Activated effector memory CD4-positive, alpha-beta T cell treated with anti-CD3 and anti-CD28 coated beads, Interleukin-2, amount 50 U/mL, for 16 hours (primary cell): ENCODE measurements around the gene NKX2-2.

Source experiments
- DNase-seq: peaks from one replicate; pipeline ENCODE4 v3.0.0-alpha.2; 2020

NKX2-2 gene

DNA sequence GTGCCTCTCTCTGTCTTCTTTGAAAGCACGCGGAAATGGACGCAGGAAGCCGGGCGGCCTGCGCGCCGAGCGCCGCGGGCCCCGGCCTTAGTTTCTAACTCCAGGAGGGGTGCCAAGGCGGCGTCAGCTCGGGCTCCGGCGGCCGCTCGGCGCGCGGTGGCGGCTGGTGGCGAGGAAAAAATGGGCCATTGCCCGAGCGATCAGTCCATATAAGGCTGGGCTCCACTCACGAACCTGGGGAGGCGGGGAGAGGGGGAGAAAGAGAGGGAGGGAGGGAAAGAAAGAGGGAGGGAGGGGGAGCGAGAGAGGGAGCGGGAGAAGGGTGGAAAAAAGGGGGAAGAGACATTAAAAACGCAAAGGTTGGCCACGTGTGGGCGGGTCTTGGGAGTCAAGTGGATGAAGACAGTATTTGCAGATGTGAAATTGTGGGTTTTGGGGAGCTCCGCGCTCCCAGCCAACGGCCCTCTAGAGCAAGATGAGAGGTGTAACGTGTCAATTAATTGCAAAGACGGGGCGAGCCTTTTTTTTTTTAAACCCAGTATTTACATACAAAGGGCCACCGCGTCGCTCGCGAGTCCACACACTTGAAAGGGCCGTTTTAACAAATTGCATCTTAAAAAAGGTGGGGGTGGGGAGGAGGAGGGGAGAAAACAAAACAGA is at the start of gene NKX2-2:
NKX2-2 (minus strand) TSS at position 184 of the 660 bp plus-strand sequence. CDS start 395 bp downstream, outside the sequence.
- DNase-seq: no peak

DNA sequence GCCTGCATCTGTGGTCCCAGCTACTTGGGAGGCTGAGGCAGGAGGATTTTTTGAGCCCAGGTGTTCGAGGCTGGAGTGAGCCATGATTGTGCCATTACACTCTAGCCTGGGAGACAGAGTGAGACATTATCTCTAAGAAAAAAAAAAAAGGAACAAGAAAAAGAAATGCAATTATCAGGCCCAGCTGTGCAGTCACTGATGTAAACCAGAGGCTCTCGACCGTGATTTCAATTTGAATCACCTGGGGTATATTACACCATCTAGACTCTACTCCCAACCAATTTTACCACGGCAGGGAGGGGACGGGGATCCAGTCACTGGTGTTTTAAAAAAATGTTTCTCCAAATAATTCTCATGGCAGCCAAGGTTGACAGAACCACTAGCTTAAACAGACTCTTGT is 48.8 kb upstream of the NKX2-2 start:
- no peak for DNase-seq

DNA sequence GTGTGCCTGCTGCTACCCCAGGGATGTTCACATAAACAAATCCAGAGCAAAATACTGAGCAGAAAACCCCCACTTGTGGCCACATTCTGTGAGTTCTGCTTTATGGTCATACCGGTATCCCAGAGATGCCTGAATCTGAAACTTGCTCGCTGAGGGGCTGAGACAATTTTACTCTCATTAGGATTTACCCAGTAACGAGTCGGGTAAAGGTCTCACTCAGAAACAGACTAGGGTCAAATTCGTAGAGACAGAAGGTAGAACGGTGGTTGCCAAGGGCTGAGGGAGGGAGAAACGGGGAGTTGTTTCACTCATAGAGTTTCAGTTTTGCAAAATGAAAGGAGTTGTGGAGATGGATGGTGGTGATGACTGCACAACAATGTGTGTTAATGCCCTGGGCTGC is 45.4 kb upstream of the NKX2-2 start:
- DNase-seq: peak; percentile 68

DNA sequence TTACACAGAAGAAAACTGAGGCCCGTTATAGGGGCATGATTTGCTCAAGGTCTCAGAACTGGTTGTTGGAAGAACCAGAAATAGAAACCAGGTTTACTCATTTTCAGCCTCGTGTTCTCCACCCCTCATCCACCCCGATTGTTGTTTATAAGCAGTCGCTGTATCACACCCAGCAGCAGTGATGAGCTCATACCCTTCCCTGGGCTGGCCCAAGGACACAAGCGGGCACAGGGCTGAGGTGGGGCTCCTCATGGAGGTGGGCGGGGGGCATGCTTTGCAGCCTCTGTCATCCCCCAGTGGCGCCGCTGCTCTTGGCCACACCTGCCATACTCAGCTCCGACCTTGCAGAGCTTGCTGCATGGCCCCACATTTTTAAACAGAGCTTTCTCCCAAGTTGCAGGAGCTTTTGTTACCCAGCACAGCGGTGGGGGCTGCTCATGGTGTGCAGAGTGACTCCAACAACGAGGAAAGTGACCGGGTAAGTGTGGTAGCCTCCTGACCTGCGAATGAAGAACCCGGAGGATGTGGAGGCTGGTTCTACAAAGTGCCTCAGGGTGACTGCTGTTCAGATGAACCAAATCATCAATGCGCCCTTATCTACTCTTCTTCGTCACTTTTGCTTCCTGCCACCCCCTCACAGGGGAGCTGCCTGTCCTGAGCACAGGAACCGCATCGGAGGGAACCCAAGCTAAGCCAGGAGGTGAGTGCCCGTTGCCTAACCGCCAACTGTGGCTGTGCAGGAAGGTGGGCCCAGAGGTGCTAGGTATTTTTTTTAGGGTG is 43.6 kb upstream of the NKX2-2 start:
- DNase-seq: peak; percentile 81

DNA sequence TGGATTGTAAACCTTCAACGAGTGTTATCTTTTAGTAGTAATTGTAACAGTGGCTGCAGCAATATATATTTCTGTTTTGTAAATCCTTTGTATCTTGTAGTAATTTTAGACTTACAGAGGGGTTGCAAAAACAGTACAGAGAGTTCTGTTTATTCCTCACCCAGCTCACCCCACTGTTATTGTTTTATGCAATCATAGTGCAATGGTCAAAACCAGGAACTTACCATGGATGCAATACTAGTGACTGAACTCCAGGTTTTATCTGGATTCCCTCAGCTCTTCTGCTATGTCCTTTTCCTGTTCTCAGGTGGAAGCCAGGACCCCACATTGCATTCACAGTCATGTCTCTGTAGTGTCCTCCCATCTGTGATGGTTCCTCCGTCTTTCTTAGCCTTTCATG is 42.5 kb upstream of the NKX2-2 start:
- no peak for DNase-seq

DNA sequence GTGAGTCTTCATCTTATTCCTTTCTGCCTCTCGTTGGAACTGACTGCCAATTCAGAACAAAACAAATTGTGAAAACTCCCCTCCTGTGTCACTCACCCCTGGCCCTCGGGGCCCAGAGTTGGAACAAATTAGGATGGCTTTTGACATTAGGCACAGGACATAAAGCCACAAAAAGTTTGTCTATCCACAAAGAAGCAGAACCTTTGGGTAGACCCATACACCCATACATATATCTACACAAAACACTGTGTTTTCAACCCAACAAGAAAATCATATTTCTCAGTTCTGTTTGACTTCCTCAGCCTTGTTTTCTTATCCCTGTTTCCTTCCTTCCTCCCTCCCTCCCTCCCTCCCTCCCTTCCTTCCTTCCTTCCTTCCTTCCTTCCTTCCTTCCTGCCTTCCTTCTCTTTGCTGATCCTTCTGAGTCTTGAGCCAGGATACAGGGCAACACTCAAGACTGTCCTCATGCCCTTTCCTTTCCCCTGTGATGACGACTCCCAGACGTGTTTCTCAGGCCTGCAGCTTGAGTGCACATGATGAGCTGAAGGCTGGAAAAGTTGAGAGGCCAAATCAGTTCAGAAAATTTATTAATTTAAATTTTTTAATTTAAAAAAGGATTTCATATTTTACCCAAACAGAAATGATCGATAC is 41.7 kb upstream of the NKX2-2 start:
- DNase-seq: no peak

DNA sequence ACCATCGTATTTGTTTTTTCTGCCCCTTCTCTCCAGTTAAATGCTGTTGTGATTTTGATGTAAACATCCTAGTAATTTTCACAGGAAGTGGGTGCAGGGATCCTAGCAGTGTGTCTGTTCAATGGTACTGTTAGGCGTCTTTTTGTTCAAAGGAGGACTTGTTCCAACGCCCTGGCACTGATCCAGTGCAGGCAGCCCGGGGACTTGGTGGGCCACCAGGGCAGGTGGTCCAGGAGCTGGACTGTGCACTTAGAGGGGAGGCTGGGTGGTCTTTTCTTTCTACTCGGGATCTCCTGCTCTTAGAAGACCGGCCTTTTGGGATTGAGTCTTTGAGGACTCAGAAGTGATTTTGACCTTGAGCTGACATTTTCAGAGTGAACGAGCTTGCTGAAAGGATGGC is 41.1 kb upstream of the NKX2-2 start:
- no peak for DNase-seq

DNA sequence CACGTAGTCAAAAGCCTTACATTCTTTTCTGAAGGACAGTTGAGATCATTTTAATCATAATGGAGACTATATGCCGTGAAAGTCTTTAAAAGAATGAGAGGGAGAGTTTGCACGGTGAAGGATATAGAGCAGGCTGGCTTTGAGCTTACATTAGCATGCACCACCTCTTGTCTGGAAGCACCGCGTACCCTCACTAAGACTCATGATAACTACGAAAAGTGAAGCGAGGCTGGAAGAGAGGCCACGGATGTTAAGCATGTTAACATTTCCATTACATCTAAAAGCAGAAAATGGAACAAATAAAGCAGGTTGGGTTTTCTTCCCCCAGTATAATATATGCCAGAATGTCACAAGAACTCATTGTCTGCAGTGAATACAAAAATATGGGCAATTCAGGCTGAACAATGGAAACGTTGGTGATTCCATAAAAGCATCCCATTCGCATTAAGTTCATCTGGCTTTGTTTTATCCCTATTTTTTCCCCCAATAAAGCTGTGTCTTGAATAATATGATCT is 40.6 kb upstream of the NKX2-2 start:
- no peak for DNase-seq

DNA sequence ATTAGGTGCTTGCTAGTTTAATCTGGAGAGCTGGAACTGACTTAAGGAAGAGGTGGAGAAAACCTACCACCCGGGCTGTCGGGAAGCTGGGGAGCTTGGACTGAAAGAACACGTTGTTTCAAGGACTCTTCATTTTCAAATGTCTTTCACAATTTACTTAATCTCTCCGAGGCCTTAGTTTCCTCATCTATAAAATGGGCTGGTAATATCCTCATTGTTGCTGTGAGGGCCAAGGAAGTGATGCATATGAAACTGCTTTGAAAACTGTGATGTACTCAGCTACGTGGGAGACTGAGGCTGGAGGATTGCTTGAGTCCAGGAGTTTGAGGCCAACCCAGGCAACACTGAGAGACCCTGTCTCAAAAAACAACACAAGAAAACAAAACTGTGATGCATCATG is 36.7 kb upstream of the NKX2-2 start:
- no peak for DNase-seq

DNA sequence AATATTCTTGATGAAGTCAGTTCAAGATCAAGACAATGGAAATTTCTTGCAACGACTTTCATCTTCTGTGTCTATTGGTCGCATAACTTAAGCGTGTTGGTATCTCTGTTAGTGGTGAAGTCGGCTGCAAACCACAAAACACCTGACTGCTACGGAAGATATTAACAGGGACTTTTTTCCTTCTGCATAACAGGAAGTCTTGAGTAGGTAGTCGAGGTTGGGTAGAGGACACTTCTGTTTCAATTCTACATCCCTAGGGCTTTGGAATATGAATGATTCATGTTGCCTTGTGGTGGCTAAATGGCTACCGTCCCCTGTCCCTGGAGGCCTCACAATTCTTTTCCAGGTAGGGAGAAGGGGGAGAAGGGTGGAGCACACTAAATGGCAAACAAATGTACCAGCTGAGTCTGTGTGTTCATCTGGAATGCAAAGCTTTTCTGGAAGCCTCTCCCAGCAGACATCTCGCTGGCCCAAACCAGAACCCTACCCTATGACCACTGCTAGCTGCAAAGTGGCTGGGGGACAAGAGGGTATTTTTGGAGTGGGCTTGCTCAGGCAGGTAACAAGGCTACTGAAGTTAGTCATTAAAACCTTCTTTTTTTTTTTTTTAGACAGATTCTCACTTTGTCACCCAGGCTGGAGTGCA is 34.6 kb upstream of the NKX2-2 start:
- DNase-seq: peak; percentile 77

DNA sequence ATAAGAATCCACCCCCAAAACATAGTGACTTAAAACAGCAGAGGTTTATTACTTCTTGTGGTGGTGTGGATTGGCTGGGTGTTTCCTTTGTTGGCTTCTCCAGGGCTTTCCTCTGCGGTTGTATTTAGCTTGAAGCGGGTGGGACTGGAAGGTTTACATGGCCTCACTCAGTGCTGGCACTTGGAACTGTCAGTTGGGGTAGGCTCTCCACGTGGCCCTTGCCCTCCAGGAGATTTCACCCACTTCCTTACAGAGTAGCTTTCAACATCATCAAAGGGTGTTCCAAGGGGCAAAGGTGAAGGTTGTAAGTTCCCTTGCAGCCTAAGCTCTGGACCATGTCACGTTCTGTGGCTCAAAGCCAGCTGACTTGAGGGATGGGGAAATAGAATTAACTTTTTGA is 32.5 kb upstream of the NKX2-2 start:
- no peak for DNase-seq

DNA sequence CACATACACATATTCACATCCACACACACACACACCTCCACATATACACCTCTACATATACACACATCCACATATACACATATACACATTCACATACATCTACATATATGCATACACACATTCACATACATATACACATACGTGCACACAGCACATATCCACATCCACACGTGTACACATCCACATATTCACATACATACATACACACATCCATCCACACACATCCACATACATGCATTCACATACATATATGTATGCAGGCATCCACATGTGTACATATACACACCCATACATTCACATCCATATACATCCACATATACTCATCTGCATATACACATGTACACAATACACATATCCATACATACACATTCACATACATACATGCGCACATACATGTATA is 25.6 kb upstream of the NKX2-2 start:
- no peak for DNase-seq

DNA sequence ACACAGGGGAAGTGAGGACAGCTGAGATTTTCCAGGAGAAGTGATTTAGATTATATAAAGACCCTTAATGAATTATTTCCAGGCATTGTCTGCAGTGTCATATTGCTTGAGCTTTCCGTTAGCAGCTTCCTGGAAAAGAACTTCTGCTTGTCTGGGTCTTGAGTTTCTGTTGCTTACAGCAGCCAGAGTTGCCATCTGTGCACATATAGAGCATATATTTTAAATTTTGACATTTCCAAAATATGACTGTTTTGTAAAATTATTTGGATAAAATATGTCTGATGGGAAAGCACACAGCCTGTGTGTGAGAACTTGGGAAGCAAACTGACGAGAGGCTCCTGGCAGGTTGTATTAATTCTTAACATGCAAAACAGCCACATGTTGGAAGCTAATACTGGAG is 21.0 kb upstream of the NKX2-2 start:
- DNase-seq: no peak

DNA sequence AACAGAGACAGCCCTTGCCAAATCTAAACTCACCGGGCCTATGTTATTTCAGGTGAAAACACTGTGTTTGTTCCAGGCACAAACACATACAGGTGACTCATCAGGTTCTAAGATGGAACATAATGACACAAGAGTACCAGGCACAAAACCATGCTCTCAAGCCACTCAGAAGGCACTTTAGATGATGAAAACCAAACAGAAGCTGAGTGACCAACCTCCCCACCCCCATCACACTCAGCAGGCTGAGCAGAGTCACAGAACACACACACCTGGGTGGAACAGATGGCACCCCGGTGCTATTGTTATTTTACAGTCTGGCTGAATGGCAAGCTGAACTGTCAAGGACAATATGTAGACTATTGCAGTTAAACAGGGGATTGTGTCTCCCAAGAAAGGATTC is 20.6 kb upstream of the NKX2-2 start:
- no peak for DNase-seq

DNA sequence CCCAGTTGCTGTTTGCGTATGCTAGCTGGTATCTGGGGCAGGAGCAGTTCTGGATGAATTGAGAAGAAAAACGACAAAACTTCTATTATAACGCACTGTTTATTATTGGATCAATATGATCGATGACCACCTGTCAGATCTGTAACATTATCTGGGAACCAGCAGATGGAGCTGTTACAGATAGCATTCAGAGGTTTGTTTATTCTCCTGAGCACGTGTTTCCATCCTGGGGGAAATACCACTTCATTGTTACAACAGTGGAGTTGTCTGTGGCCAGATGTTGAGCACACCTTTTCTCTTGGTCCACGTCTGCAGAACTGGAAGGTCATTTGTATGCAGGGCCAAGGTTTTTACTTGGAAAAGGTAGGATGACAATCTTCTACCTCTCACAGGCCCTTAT is 16.0 kb upstream of the NKX2-2 start:
- no peak for DNase-seq

DNA sequence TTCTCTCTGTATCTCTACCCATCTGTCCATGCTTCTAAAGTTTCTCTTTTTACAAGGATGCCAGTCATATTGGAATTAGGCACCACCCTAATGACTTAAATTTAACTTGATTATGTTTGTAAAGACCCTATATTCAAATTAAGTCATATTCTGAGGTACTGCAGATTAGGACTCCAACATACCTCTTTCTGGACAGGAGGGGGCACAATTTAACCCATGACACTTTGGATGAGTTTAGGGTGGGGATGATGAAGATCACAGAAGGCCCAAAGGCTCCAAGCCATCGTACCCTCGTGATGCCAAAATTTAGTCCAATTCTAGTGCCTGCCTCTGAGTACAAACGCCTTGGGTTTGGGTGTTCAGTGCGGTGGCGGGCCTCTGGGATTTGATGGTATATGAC is 15.0 kb upstream of the NKX2-2 start:
- DNase-seq: no peak

DNA sequence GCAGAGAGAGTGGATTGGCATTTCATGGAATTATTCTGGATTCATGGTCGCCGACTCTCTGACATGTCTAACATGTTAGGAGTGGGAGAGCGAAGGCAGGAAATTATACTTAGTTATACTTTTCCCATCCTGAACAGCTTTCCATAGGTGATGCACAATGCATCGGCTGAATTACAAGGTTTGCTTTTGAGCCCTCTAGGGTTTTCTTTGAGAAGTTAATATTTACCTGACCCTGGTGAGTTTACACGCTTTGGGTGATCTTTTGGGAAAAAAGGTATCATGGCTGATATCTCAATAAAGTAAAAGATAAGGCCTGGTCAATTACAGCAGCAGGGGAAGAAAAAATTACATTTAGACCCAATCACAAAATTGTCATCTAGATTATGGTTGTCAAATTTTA is 14.0 kb upstream of the NKX2-2 start:
- no peak for DNase-seq

DNA sequence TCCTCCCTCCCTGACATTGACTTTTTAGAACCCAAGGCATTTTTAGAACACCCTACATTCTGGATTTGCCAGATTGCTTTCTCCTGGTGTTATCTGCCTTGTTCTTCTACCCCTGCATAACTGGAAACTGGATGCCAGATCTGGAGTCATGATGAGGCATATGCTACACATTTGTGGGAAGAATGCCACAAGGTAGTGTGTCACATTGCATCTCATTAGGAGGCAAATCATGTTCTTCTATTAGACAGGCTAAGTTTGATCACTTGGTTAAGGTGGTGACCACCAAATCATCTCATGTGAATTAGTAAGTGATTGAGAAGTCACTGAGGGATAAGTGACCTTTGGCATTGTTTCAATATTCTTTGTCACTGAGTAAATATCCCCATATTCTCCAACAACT is 12.9 kb upstream of the NKX2-2 start:
- DNase-seq: no peak

DNA sequence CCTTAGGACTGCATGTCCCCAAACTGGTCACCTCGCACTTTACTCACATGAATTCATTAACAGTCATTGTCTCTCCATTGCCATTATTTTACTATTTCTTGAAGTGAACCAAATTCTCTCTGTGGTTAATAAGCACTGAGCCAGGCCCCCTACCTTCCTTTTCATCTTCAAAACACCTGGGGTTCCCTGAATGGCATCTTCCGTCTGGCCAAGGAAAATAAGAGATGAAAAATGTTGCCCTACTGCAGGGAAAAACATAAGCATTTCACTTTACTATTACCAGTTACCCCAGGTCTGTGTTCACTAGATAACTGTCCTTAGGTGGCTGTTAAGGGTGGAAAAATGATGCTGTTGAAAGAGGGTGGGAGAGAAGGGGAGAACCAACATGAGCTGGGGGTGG is 10.0 kb upstream of the NKX2-2 start:
- no peak for DNase-seq

DNA sequence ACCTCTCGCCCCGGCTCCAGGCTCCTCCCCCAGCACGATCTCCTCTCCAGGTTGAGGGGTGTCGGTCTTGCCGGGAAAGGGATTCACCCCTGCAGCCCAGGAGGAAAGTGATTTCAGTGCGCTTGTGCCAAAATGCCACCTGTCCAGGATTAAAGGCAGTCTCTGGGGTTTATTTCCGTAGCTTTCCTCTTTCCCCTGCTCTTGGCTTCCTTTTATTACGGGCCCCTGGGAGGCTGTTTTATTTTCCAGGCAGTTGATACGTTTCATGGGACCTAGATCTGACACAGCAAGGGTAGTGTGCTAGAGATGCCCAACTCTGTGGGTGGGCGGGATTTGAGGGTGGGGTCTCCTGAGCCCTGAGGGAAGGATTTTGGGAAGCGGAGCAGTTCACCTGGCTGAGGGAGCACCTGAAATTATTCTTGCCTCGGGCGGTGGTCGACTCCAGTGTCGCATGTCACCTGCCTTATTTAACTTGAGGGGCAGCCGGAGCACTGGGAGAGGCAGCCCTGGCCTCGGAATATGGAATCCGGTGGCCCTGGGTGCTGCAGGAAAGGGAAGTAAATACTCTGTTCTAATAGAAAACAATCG is 9.5 kb upstream of the NKX2-2 start:
- no peak for DNase-seq

DNA sequence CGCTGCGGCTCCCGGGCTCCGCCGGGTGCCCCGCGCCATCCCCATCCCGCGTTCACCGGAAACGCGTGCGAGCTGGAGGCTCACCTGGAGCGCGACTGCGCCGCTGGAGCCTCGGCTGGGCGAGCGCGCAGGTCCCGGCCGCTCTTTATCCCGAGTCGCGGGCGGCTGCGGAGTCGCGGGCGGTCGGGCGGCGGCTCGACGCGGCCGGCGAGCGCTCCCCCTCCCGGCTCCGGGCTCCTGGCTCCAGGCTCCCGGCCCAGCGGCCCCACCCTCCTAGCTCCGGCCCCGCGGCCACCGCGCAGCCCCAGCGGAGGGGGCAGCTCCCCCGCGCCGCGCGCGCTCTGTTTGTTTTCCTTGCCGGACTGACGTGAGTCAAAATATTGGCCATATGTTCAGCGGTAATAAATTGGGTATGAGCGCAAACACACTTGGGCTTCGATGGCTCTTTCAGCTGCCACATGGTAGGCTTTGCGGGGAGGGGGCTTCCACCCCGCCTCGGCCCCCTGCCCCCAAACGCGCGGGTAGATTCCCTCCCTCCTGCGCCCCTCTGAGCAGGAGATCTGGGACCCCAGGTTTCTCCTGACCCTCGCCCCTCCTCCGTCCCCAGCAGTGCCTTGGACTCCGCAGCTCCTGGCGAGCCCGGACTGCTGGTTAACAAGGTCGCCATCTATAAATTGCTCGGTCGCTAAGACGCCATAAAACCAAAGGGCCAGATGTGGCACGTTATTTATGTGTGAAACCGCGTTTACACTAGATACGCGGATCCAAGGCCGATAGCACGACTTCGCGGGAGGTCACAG is 8.8 kb upstream of the NKX2-2 start:
- no peak for DNase-seq
